Left lung (tissue), 10 donors: ENCODE measurements around the gene ETS2. TPM values are rescaled to one million over a fixed set of nuclear protein-coding genes. Genes with fewer than 3 reads are reported as not detected.

Experiments
- ATAC-seq: fragments of 200-7000 bp; cut with Tn5 transposase; one replicate; pipeline ENCODE4 v1.9.1; 2020; ENCODE audit warnings: moderate library complexity
- DNase-seq, 4 donors: peaks; one replicate each; pipeline ENCODE4 v3.0.0-alpha.2; 2013 to 2020
- H3K27ac ChIP-seq, 2 donors: fragments of 200-600 bp; sonication (generic) in 1 of 2; one replicate each; pipeline versions ENCODE4 v1.5.0 to v1.8.0; 2020 to 2021
- H3K27me3 ChIP-seq, 2 donors: fragments of 200-600 bp; sonication (generic) in 1 of 2; one replicate each; pipeline versions ENCODE4 v1.5.0 to v1.8.0; 2020 to 2021
- H3K36me3 ChIP-seq, 2 donors: fragments of 200-600 bp; sonication (generic) in 1 of 2; one replicate each; pipeline versions ENCODE4 v1.5.0 to v1.8.0; 2020 to 2021
- H3K4me1 ChIP-seq, 2 donors: fragments of 200-600 bp; one replicate each; pipeline ENCODE4 v1.8.0; 2021
- H3K4me3 ChIP-seq, 2 donors: fragments of 200-600 bp; sonication (generic) in 1 of 2; one replicate each; pipeline versions ENCODE4 v1.5.0 to v1.8.0; 2020 to 2021; ENCODE audit warnings: mild to moderate bottlenecking in 1 of 2
- H3K9me3 ChIP-seq, 2 donors: fragments of 200-600 bp; sonication (generic) in 1 of 2; one replicate each; pipeline versions ENCODE4 v1.5.0 to v1.8.0; 2020 to 2021
- CTCF ChIP-seq, 2 donors: fragments of 200-600 bp; sonication (generic) in 1 of 2; IDR thresholded peaks; one replicate each; pipeline versions ENCODE4 v1.5.0 to v1.8.0; 2021; ENCODE audit warnings: antibody characterized with exemption in 2 of 2
- intact Hi-C, 2 donors: fragments of 100-400 bp; cut with DNase I; formaldehyde crosslinking; loops; one replicate each; pipeline versions ENCODE4 v1.11.2 to v1.14.2; 2022
- polyA plus RNA-seq, 6 donors: library from polyadenylated mRNA; unstranded; fragments of 120-200 nt; gene quantifications; one replicate each; pipeline ENCODE4 v1.2.1, GENCODE V29; 2013; ENCODE audit not compliant: insufficient read length in 6 of 6
- total RNA-seq, 2 donors: library from RNA; stranded (reverse); fragmentation: NEBNext Ultra II Directional; extraction: Animal tissue kit (Norgen Biotek cat#: 25700); gene quantifications; one replicate each; pipeline ENCODE4 v1.2.1, GENCODE V29; 2021
- donor health status: DM: no; HTN: yes; CAD: no.
- donor health status: DM: no; HTN: no; CAD: no.

Gene ETS2
- total and polyA plus RNA-seq, 8 donors, result 93.2 to 199 (median 158) TPM

GRCh38 chr21:38773099-38774061, 32.3 kb upstream of the ETS2 start:
- no peaks in the 10 kb centered on the region for H3K9me3 ChIP-seq
- peaks cover 5 to 15% of the 10 kb centered on the region in 2 donors for H3K4me1 ChIP-seq
- no peak overlapping the region for H3K4me3 ChIP-seq
- no peaks in the 10 kb centered on the region for H3K36me3 ChIP-seq
- H3K27me3 ChIP-seq, result no peaks in the 10 kb centered on the region
- intact Hi-C loops, result no loop called here
- H3K27ac ChIP-seq, result peak overlapping the region; percentile 9 to 24
- peak; percentile 70 for ATAC-seq
- no peak for TF ChIP-seq CTCF (IDR thresholded peaks at IDR 0.05)
- peak in 2 of 4 donors; percentile 57 to 63 for DNase-seq

- ATAC-seq, result no peak
- DNase-seq, result no peak
- peak overlapping the region in 1 of 2 donors; percentile 24 for H3K27ac ChIP-seq
- H3K27me3 ChIP-seq, result no peaks in the 10 kb centered on the region
- H3K4me3 ChIP-seq, result no peak overlapping the region
- TF ChIP-seq CTCF (IDR thresholded peaks at IDR 0.05), result no peak
- intact Hi-C loops, result no loop called here
- H3K4me1 ChIP-seq, result peaks cover 5 to 15% of the 10 kb centered on the region in 2 donors
- H3K36me3 ChIP-seq, result no peaks in the 10 kb centered on the region
- H3K9me3 ChIP-seq, result peaks cover 0 to 7% of the 10 kb centered on the region in 2 donors
Observed at GRCh38 chr21:38774152-38774551, 31.6 kb upstream of the ETS2 start.

GRCh38 chr21:38774586-38775285, 31.0 kb upstream of the ETS2 start:
- Histone ChIP-seq H3K27ac (no peak overlapping the region), H3K4me1 (peaks cover 5 to 15% of the 10 kb centered on the region in 2 donors), H3K9me3 (peaks cover 0 to 7% of the 10 kb centered on the region in 2 donors), H3K4me3 (no peak overlapping the region), H3K36me3 (no peaks in the 10 kb centered on the region), H3K27me3 (no peaks in the 10 kb centered on the region)
- no peak for TF ChIP-seq CTCF (IDR thresholded peaks at IDR 0.05)
- ATAC-seq, result no peak
- no peak for DNase-seq
- intact Hi-C loops, result no loop called here

- intact Hi-C loops, result no loop called here
- Histone ChIP-seq H3K27ac (no peak overlapping the region), H3K36me3 (no peaks in the 10 kb centered on the region), H3K4me3 (no peak overlapping the region), H3K9me3 (peaks cover 0 to 7% of the 10 kb centered on the region in 2 donors), H3K4me1 (peaks cover 5 to 15% of the 10 kb centered on the region in 2 donors), H3K27me3 (no peaks in the 10 kb centered on the region)
- no peak for TF ChIP-seq CTCF (IDR thresholded peaks at IDR 0.05)
- ATAC-seq (no peak), DNase-seq (no peak)
Observed at GRCh38 chr21:38775733-38776132, 30.0 kb upstream of the ETS2 start.

GRCh38 chr21:38777015-38777414, 28.7 kb upstream of the ETS2 start:
- Histone ChIP-seq H3K4me3 (no peak overlapping the region), H3K27me3 (no peaks in the 10 kb centered on the region), H3K27ac (no peak overlapping the region), H3K36me3 (no peaks in the 10 kb centered on the region), H3K9me3 (peaks cover 0 to 12% of the 10 kb centered on the region in 2 donors), H3K4me1 (peaks cover 5 to 15% of the 10 kb centered on the region in 2 donors)
- DNase-seq (no peak), ATAC-seq (no peak)
- TF ChIP-seq CTCF (IDR thresholded peaks at IDR 0.05), result no peak
- intact Hi-C loops, result no loop called here
